GM12873 (cell line): Measurements from ENCODE around the gene ABCA13.

Experiments
- TF ChIP-seq, protein P1 (sequence below): IDR thresholded peaks from 2 replicates; pipeline ENCODE4 v1.5.1; 2012; ENCODE audit warnings: low read depth, mild to moderate bottlenecking, moderate library complexity, low read length, control low read depth; ENCODE audit not compliant: insufficient read depth; ENCODE audit errors: missing control alignments

The ABCA13 gene

GRCh38 chr7:48285373-48285772 is 114.1 kb downstream of the ABCA13 start:
- TF ChIP-seq, protein P1, sequence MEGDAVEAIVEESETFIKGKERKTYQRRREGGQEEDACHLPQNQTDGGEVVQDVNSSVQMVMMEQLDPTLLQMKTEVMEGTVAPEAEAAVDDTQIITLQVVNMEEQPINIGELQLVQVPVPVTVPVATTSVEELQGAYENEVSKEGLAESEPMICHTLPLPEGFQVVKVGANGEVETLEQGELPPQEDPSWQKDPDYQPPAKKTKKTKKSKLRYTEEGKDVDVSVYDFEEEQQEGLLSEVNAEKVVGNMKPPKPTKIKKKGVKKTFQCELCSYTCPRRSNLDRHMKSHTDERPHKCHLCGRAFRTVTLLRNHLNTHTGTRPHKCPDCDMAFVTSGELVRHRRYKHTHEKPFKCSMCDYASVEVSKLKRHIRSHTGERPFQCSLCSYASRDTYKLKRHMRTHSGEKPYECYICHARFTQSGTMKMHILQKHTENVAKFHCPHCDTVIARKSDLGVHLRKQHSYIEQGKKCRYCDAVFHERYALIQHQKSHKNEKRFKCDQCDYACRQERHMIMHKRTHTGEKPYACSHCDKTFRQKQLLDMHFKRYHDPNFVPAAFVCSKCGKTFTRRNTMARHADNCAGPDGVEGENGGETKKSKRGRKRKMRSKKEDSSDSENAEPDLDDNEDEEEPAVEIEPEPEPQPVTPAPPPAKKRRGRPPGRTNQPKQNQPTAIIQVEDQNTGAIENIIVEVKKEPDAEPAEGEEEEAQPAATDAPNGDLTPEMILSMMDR = no peak

DNA sequence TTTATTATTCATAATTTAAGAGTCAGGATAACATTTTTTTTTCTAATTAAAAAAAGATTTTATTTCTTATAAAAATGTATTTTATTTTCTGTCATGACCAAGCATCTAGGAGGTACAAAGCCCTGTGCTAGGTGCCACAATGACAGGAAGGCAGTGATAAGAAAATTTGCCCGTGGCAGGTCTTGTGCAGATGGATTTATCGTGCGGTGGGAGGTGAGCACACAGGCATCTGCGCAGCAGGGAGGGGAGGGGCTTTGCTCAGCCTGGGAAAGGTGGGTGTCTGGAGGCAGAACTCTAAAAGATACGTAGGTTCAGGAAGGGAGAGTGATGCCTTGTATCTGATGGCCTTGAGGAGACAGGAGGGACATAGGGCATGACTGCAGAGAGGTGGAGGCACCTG is 115.6 kb downstream of the ABCA13 start:
- TF ChIP-seq, protein P1 = no peak

DNA sequence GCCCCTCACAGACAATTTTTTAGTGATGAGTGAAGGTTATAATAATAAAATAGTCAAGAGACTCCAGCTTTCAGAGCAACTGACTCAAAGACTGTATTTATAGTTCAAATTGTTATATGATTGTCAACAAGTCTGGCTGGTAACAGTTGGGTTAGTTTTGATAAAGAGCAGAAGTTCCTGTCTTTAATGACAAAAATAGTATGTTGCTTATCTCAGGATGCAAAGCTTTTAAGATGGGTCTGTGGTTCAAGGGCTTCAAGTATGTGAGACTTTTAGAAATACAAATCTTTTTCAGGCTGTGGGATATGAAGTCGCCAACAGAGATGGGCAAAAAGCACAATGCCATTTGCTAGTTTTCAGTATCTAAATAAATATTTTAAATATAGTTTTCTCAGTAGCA is 118.4 kb downstream of the ABCA13 start:
- TF ChIP-seq, protein P1 = no peak

DNA sequence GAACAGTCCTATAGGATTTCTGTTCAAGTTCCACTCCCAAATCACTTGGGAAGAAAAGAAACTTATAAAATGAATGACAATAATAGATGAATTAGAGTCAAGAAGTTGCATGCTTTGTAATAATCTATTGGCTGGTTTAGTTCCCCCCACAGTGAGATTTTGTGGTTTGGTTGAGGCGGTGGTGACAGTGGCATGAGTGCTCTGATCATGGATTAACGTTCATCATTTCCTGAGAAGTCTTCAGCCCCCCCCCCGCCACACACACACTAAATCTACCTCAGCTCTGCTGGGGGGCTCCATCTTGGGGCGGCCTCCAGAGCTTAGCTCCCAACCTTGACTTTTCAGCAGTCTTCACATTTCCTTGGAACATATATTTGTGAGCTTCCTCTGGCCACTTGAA is 121.7 kb downstream of the ABCA13 start:
- TF ChIP-seq, protein P1 = no peak

DNA sequence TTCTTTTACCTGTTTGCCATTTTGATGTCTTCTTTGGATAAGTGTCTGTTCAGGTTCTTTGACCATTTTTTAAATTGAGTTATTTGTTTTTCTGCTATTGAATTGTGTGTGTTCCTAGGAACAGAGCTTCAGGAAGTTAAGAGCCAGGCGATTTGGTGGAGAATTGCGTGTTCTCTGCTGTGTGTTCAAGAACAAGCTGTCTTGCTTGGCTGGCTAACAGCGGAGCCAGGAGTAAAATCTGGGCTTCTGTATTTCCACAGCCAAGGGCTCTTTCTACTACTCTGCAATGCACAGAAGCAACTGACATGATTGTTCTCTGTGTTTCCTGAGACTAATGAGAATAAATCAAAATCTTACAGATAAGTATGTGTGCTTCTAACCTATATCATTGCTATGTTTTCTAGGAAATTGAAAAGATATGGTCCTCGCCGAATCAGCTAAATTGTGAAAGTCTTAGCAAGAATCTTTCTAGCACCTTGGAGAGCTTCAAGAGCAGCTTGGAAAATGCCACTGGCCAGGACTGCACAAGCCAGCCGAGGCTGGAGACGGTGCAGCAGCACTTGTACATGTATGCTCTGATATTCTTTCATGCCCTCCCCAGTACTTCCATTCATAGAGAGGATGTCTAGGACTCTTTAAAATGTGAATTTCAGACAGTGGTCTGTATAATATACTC is 124.2 kb downstream of the ABCA13 start:
- TF ChIP-seq, protein P1 = no peak

DNA sequence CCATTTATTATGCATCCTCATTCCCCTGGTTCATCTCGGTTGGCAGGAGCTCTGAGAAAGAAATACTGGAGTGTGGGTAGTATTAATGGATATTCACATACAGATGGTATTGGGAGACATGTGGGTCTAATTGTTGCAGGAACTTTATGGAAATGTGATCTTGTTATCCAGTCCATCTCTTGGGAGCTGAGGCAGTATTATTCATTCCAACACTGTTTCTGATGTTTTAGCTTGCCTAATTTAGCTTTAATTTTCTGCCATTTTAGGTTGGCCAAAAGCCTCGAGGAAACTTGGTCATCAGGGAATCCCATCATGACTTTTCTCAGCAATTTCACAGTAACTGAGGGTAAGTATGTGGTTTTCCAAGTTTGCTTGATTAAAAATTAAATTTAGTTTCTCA is 125.7 kb downstream of the ABCA13 start:
- TF ChIP-seq, protein P1 = no peak

DNA sequence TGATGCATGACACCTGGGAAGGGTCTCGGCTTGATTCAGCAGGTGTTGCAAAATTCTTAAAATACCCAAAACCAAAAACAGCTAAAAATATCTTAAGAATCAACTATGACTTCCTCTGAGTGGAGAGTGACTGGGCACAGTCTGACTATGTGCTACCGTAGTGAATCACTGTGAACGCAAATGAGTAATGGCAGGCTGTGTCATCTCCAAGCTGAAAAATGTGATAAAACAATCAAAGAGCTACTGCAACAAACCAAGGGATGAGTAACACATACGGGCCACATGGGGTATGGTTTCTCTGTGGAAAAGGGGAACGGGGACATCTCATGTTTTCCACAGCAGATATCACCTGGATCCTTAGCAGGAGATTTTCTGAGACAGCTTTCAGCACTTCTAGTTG is 127.5 kb downstream of the ABCA13 start:
- TF ChIP-seq, protein P1 = no peak
